GM18909 (cell line): ENCODE results near the gene NFE2L1.

ENCODE experiments used
- ATAC-seq: cut with Tn5 transposase; IDR thresholded peaks from one replicate; pipeline ENCODE4 v1.9.1; 2021; ENCODE audit warnings: mild to moderate bottlenecking; ENCODE audit not compliant: unreplicated experiment, poor library complexity

The NFE2L1 gene

DNA sequence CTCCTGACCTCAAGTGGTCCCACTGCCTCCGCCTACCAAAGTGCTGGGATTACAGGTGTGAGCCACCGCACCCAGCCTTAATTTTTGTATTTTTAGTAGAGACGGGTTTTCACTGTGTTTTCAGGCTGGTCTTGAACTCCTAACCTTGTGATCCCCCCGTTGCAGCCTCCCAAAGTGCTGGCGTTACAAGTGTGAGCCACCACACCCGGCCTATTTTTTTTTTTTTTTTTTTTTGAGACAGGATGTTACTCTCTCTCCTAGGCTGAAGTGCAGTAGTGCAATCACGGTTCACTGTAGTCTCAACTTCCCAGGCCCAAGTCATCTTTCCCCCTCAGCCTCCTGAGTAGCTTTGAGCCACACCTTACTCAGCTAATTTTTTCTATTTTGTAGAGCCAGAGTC, 56.3 kb downstream of the NFE2L1 start:
- ATAC-seq: no peak

DNA sequence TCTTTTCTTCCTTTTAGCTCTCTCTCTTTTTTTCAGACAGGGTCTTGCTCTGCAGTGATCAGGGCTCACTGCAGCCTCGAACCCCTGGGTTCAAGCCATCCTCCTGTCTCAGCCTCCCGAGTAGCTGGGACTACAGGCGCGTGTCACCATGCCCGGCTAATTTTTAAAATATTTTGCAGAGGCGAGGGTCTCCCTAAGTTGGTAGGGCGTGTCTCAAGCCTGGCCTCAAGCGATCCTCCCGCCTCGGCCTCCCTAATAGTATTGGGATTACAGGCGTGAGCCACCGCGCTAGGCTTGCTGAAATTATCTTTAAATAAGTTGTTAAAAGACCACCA, 58.6 kb downstream of the NFE2L1 start:
- ATAC-seq: no peak

DNA sequence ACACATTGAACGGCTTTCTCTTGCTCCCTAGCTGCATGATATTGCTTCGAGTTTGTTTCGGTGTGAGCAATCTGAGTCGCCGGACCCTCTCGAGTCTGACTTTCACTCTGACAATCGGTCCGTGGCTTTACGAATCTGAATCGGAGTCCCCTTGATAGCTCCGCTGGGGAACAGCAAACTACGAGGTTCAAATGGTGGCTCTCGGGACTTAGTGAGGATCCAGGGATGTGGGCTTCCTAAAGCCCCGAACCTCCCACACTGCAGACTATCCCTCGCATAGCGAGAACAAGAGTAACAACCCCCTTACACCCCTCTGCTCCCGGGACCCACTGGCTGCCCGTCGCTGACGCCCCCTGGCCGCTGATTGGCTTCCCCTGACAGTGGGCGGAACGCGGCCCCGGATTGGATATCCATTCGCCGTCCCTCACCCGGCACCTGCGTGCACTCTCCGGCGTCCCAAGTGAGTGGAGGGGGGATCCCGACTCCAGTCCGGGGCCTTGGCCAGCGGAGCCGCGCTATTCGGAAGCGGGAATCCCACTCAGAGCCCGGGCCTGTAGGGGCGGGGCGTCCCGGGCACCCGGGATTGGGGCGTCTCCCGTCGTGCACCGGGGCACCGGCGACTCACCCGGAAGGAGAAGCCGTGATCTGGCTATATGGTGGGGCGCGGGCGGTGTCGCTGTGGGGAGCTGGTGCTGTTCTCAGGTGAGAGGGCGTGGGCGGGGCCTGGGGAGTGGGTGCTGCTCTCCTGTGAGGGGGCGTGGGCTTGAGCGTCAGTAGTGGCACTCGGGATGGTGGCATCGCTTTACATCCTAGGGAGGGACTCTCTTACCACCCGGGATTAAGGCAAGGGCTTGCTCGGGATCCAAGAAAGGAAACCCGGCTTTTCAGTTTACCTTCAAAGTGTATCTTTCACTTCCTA, 59.2 kb downstream of the NFE2L1 start, which contains the start of gene SNX11:
Gene SNX11, plus strand, starts transcription at position 630 of the 919 bp plus-strand sequence. CDS start 4,278 bp downstream, outside the sequence.
- ATAC-seq: peak; percentile 84

DNA sequence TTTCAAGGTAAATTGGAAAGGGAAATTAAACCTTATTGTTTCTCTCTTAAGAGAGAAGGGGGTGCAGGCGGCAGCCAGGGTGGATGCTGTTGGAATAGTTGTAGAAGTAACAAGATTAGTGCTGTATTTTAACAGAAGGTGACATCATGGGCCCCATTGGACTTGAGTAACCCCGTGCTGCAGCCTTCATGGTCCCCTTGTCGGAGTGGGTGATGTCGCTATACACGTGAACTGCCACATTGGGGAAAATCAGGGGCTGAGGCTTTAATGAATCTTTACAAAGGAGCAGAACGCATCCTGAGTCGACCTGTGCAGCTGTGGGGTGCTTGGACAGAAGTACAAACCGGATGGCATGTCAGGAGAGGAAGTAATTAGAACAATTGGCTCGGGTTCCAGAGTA, 62.6 kb downstream of the NFE2L1 start:
- ATAC-seq: no peak
